HG03108 (cell line): ENCODE measurements around the gene CALCB.

Experiments used
- ATAC-seq: cut with Tn5 transposase; IDR thresholded peaks from one replicate; pipeline ENCODE4 v1.9.1; 2021; ENCODE audit warnings: moderate library complexity; ENCODE audit not compliant: unreplicated experiment

CALCB gene

DNA sequence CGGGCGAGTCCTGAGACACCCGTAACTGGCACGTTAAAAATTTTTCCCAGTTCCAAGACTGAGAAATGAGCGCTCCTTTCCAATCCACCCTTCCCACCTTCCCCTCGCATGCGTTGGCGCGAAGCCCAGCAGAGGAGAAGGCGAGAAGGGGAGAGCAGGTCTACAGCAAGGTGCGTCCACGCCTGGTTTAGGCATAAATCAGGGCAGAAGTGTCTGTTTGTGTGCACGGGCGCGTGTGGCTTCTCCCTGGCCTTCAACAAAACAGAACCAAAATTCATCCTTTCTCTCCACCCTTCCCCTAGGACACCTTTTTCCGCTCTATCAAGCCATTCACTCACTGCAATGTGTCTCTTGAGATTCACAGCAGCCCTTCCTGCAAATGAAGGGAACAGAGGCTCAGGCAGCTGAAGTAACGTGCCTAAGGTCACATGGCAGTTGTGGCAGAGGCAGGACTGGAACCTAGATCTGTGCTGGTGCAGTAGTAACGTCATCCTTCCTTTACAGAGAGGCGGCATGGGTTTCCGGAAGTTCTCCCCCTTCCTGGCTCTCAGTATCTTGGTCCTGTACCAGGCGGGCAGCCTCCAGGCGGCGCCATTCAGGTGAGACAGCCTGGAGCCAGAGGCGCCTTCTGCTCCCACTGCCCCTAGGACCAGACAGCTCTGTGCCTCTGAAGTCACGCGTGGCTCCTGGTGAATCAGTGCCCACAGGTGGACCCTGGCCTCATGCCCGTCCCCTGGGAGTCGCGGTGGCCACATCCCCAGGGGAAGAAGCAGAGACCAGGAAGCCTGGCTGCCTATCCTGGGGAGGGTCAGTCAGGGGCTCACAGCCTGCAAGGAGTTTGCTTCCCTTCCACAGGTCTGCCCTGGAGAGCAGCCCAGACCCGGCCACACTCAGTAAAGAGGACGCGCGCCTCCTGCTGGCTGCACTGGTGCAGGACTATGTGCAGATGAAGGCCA, 1.1 kb downstream of the CALCB start:
- ATAC-seq, result peak; percentile 84

GRCh38 chr11:15075162-15075526, 1.8 kb downstream of the CALCB start:
- no peak for ATAC-seq

DNA sequence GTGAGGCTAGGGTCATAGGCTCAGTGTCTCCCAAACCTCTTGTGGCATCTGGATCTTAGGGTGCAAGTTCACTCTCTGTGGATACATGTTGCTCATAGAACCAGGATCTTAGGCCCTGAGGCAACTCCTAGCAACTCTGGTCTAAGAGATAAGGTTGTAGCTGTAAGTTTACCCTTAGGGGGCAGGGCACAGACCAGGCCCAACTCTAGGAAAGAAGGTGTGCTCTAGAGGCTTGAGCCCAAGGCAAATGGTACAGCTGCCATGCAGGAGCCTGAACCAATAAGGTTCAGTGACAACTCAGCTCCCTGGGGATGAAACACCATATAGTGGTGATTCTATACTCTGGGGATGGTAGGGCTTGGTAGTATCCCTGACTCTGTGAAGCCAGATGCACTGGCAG, 17.8 kb downstream of the CALCB start:
- ATAC-seq, result no peak

GRCh38 chr11:15091625-15092024, 18.2 kb downstream of the CALCB start:
- ATAC-seq, result no peak

DNA sequence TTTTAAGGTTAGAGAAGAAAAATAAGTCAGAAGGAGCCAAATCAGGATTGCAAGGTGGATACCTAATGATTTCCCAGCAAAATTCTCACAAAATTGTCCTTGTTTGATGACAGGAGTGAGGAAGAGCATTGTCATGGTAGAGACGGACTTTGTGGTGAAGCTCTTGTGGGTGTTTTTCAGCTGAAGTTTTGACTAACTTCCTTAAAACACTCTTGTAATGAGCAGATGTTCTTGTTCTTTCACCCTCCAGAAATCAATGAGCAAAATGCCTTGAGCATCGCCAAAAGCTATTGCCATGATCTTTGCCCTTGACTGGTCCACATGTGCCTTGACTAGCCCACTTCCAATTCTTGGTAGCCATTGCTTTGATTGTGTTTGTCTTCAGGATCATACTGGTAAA, 20.0 kb downstream of the CALCB start:
- no peak for ATAC-seq

DNA sequence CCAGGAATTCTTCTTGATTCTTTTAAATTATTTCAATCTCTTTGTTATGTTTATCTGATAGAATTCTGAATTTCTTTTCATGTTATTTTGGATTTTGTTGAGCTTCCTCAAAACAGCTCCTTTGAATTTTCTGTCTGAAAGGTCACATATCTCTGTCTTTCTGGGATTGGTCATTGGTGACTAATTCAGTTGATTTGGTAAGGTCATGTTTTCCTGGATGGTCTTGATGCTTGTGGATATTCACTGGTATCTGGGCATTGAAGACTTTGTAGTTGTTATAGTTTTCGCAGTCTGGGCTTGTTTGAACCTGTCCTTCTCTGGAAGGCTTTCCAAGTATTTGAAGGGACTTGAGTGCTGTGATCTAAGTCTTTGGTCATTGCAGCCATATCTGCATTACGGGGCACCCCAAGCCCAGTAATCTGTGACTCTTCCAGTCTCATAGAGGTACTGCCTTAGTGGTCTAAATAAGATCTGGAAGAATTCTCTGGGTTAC, 22.4 kb downstream of the CALCB start:
- ATAC-seq, result no peak

GRCh38 chr11:15097411-15097810, 24.0 kb downstream of the CALCB start:
- ATAC-seq, result no peak

- ATAC-seq, result no peak
These were observed 25.9 kb downstream of the CALCB start for GRCh38 chr11:15099267-15099666.

DNA sequence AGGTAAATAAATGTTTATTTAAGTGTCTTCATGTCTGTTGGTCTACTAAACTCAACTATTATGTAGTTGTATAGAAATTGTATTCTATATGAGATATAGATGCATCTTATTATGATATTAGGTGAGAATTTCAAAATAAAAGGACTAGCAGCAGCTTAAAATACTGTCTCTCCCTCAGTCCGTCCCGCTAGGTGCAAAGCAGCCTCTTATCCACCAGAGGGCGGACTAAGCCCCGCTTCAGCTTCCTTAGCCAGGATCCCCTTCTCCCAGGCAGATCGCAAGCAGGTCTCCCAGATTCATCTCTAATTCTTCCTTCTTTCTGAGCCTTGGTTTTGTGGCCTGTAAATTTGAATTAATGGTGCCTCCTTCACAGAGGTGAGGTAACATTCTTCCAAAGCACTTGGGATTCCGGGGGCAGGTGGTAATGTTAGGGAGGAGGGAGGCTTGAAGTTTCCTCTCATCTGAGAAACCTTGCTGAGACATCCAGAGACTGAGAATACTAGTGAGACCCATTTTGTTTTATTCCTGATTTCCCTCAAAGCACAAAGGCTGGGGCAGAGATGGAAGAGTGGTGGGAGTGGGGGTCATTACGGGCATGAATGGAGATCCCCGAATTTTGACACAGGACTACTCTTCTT, 27.8 kb downstream of the CALCB start:
- ATAC-seq, result peak; percentile 74

GRCh38 chr11:15104166-15104565, 30.8 kb downstream of the CALCB start:
- ATAC-seq, result no peak

DNA sequence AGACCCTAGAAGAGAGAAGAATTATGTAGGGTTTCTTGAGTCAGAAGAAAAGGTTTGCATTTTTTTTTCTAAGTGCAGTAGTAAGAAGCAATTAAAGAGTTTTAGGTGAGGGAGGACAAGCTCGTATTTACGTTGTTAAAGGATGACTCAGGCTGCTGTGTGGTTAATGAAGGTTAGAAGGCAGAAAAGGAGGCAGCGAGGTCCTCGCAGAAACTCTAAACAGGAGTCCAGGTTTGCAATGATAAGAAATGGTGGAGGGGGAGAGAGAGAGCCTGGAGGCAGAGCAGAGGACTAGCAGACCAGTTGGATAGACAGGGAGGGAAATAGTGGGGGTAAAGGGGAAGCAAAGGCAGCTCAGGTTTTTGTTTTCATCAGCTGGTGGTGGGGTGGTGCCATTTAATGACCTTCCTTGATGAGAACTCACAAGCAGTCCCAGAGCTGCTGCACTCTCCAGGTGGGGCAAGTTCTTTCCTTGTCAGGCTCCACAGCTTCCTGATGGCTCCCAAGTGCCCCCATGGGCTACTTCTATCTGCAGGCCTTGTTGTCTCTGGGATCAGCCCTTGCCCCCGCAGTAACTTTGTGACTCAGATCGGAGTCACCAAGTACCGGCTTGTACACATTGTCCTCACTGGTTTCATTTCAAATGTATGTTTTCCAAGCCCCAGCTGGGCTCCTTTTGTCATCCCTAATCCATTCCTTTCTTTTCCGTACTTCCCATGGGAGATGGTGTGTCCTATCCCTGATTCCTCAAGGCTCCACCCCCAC, 33.0 kb downstream of the CALCB start:
- no peak for ATAC-seq

- ATAC-seq, result peak; percentile 55
These were observed 34.5 kb downstream of the CALCB start for GRCh38 chr11:15107730-15108515.

- no peak for ATAC-seq
These were observed 35.3 kb downstream of the CALCB start for GRCh38 chr11:15108592-15109130.

DNA sequence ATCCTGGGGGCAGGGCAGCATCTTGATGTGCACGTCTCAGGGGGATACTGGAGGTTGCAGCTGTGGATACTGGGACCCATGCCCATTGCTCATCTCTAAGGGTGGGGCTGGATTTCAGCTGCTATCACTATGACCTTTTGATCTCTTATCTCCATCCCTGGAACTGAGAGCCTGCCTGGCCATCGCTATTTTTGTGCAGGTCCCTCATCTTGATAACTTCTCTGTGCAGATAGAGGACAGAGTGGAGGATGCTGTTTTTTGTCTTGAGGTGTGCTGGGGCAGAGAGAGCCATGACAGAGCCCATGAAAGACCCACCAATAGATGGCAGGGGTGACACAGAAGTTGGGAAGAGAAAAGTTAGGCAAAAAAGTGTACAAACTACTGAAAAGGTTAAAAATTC, 36.2 kb downstream of the CALCB start:
- no peak for ATAC-seq

GRCh38 chr11:15111215-15111614, 37.8 kb downstream of the CALCB start:
- no peak for ATAC-seq

- ATAC-seq, result no peak
These were observed 38.7 kb downstream of the CALCB start for GRCh38 chr11:15112131-15112541.

GRCh38 chr11:15113381-15113780, 40.0 kb downstream of the CALCB start:
- ATAC-seq, result peak; percentile 94

DNA sequence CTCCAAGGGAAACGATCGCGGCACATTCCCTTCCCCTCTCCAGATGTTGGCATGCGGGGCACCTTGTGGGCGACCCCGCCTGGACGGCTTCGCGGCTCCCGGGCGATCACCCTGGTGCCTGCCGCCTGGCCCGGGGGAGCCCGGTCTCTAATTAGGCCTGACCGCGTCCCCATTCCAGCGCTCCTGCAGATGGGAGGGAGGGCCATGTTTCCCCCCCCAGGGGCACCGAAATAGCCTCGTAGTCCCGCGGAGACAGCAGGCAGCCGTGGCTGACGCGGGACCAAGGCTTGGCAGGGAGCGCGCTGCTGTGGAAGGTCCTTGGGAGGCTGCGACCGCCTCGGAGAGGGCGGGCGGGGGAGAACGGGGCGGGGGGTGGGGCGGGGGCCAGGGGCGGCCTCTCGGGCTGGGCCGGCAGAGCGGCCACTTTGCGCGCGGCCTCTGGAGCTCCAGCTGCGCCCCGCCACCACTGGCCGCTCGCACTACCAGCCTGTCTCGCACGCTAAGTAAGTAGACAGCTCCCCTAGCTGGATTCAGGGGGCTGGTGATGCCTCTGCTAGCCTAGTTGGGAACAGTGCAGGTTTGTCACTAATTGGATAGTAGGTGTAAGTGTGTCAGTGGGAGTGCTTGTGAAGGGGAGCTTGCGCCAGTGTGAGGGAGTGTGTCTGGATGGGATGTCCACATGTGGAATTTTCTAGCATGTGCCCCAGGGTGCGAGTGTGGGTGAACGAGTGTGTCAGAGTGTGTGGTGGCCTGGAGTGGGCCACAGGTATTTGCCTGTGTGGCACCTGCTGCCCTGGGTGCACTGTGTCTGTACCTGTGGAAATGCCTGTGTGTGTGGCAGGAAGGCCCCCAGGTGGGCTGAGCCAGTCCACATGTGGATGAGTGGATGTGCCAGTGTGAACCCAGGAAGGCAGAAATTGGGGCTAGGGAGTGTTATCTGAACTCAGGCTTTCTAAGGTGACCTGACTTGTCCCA, 41.4 kb downstream of the CALCB start, which contains the start of gene INSC:
Gene INSC (plus strand): TSS at position 423 of the 975 bp plus-strand sequence. CDS start 34,252 bp downstream, outside the sequence.
- no peak for ATAC-seq

DNA sequence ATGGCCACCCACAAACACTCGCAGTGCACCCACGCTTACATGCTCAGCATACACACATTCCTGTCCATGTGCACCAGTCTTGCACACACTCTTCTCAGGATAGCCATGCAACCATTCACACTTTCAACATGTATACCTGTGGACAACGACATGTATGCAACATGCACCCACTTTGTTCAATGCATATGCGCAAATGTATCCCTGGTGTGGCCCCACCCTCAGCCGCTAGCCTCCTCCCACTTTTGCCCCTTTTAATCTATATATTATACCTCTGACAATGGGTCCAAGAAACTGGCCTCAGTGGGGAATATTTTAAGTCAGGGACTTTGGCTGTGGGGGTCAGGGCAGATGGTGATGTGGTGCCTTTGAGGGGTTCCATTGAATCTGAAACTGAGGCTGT, 42.3 kb downstream of the CALCB start:
- no peak for ATAC-seq
